Measurements from ENCODE around the gene CCDC17. TPM values are rescaled to one million over a fixed set of nuclear protein-coding genes. Genes with fewer than 3 reads are reported as not detected.

CCDC17 gene
- total RNA-seq, 1 donor from 2014 or later: 1.5 TPM

GRCh38 chr1:45668526-45668925, 44.7 kb upstream of the CCDC17 start:
- H3K27me3 Mint-ChIP-seq (ENCODE audit: insufficient read depth, low read depth): peaks cover 4% of the 10 kb centered on the region
- no peak overlapping the region for H3K4me3 Mint-ChIP-seq
- H3K27ac ChIP-seq: no peak overlapping the region
- no peaks in the 10 kb centered on the region for H3F3A ChIP-seq (ENCODE audit: low read depth)
- TF ChIP-seq EZH2 (IDR thresholded peaks at IDR 0.05) (no peak), EZH2phosphoT487 (IDR thresholded peaks at IDR 0.05) (no peak), CTCF (IDR thresholded peaks at IDR 0.05) (no peak)
- H3K9me3 Mint-ChIP-seq: peaks cover 8% of the 10 kb centered on the region
- no peaks in the 10 kb centered on the region for H3K36me3 ChIP-seq
- peaks cover 4% of the 10 kb centered on the region for H3K4me1 Mint-ChIP-seq
- no peak overlapping the region for H3K4me2 ChIP-seq
- no peak overlapping the region for H3K9ac ChIP-seq
- H4K20me1 ChIP-seq (ENCODE audit: low read depth): peaks cover 81% of the 10 kb centered on the region
- H3K27me3 ChIP-seq: no peaks in the 10 kb centered on the region
- H3K9me3 ChIP-seq (ENCODE audit: low read depth): no peaks in the 10 kb centered on the region
- no peak overlapping the region for H3K27ac Mint-ChIP-seq
- peaks cover 100% of the 10 kb centered on the region for H3K79me2 ChIP-seq (ENCODE audit: low read depth)
- H3K4me3 ChIP-seq: no peak overlapping the region
- peaks cover 34% of the 10 kb centered on the region for H3K36me3 Mint-ChIP-seq
- DNase-seq (ENCODE audit: low spot score): no peak
- no peak overlapping the region for H2AFZ ChIP-seq (replicated peaks)
- no peaks in the 10 kb centered on the region for H3K4me1 ChIP-seq

- Histone ChIP-seq H3K4me1 (no peaks in the 10 kb centered on the region), H3K4me2 (no peak overlapping the region), H3K4me3 (no peak overlapping the region), H2AFZ (replicated peaks) (no peak overlapping the region), H3K36me3 (no peaks in the 10 kb centered on the region), H3K9me3 (ENCODE audit: low read depth) (no peaks in the 10 kb centered on the region), H3K27ac (no peak overlapping the region), H3F3A (ENCODE audit: low read depth) (no peaks in the 10 kb centered on the region), H3K9ac (no peak overlapping the region), H4K20me1 (ENCODE audit: low read depth) (peaks cover 81% of the 10 kb centered on the region), H3K79me2 (ENCODE audit: low read depth) (peaks cover 100% of the 10 kb centered on the region), H3K27me3 (no peaks in the 10 kb centered on the region)
- no peak for TF ChIP-seq EZH2 (IDR thresholded peaks at IDR 0.05)
- TF ChIP-seq EZH2phosphoT487 (IDR thresholded peaks at IDR 0.05): no peak
- TF ChIP-seq CTCF (IDR thresholded peaks at IDR 0.05): no peak
- no peak overlapping the region for H3K4me3 Mint-ChIP-seq
- no peak overlapping the region for H3K27ac Mint-ChIP-seq
- peaks cover 4% of the 10 kb centered on the region for H3K4me1 Mint-ChIP-seq
- peaks cover 2% of the 10 kb centered on the region for H3K27me3 Mint-ChIP-seq (ENCODE audit: insufficient read depth, low read depth)
- no peak for DNase-seq (ENCODE audit: low spot score)
- H3K36me3 Mint-ChIP-seq: peaks cover 26% of the 10 kb centered on the region
- peaks cover 3% of the 10 kb centered on the region for H3K9me3 Mint-ChIP-seq
Measured at GRCh38 chr1:45667321-45668111, 43.7 kb upstream of the CCDC17 start.

- Mint-ChIP-seq H3K4me3 (no peak overlapping the region), H3K36me3 (peaks cover 27% of the 10 kb centered on the region), H3K27ac (no peak overlapping the region), H3K4me1 (peaks cover 4% of the 10 kb centered on the region), H3K9me3 (peaks cover 3% of the 10 kb centered on the region), H3K27me3 (ENCODE audit: insufficient read depth, low read depth) (no peaks in the 10 kb centered on the region)
- no peaks in the 10 kb centered on the region for H3K27me3 ChIP-seq
- H3K4me2 ChIP-seq: no peak overlapping the region
- H3K9me3 ChIP-seq (ENCODE audit: low read depth): no peaks in the 10 kb centered on the region
- no peaks in the 10 kb centered on the region for H3K36me3 ChIP-seq
- H4K20me1 ChIP-seq (ENCODE audit: low read depth): peaks cover 84% of the 10 kb centered on the region
- no peaks in the 10 kb centered on the region for H3F3A ChIP-seq (ENCODE audit: low read depth)
- peaks cover 100% of the 10 kb centered on the region for H3K79me2 ChIP-seq (ENCODE audit: low read depth)
- no peak overlapping the region for H3K9ac ChIP-seq
- no peaks in the 10 kb centered on the region for H3K4me1 ChIP-seq
- no peak overlapping the region for H3K4me3 ChIP-seq
- TF ChIP-seq EZH2 (IDR thresholded peaks at IDR 0.05) (no peak), CTCF (IDR thresholded peaks at IDR 0.05) (no peak), EZH2phosphoT487 (IDR thresholded peaks at IDR 0.05) (no peak)
- no peak for DNase-seq (ENCODE audit: low spot score)
- H3K27ac ChIP-seq: no peak overlapping the region
- no peak overlapping the region for H2AFZ ChIP-seq (replicated peaks)
Measured at GRCh38 chr1:45666836-45667235, 43.0 kb upstream of the CCDC17 start.

Data from neural progenitor cell (in vitro differentiated cells).